Lower lobe of right lung (tissue), 2 donors: ENCODE measurements around the gene LRP5. TPM values are rescaled to one million over a fixed set of nuclear protein-coding genes. Genes with fewer than 3 reads are reported as not detected.
"Not testable (repeated sequence)": the region's sequence is repeated elsewhere in the genome, so short reads cannot be mapped to it uniquely, and the experiment has no call there.

ENCODE experiments used
- ATAC-seq, 2 donors: fragments of 200-7000 bp; cut with Tn5 transposase; one replicate each; pipeline ENCODE4 v1.9.1; 2020 to 2022; ENCODE audit warnings: mild to moderate bottlenecking in 2 of 2, moderate library complexity in 2 of 2
- DNase-seq: peaks from one replicate; pipeline ENCODE4 v3.0.0-alpha.2; 2020
- H3K27ac ChIP-seq: fragments of 200-600 bp; one replicate; pipeline ENCODE4 v1.8.0; 2022
- H3K27me3 ChIP-seq: fragments of 200-600 bp; one replicate; pipeline ENCODE4 v1.8.0; 2022; ENCODE audit warnings: low read depth
- H3K36me3 ChIP-seq: fragments of 200-600 bp; one replicate; pipeline ENCODE4 v1.8.0; 2022; ENCODE audit warnings: mild to moderate bottlenecking
- H3K4me1 ChIP-seq: fragments of 200-600 bp; one replicate; pipeline ENCODE4 v1.8.0; 2022
- H3K4me3 ChIP-seq: fragments of 200-600 bp; one replicate; pipeline ENCODE4 v1.8.0; 2022; ENCODE audit warnings: mild to moderate bottlenecking
- H3K9me3 ChIP-seq: fragments of 200-600 bp; one replicate; pipeline ENCODE4 v1.8.0; 2022
- CTCF ChIP-seq: fragments of 200-600 bp; IDR thresholded peaks from one replicate; pipeline ENCODE4 v1.8.0; 2022; ENCODE audit warnings: antibody characterized with exemption, mild to moderate bottlenecking
- intact Hi-C: fragments of 100-400 bp; cut with DNase I; formaldehyde crosslinking; loops from one replicate; pipeline ENCODE4 v1.11.0; 2022
- total RNA-seq: library from RNA; stranded (reverse); fragmentation: NEBNext Ultra II Directional; extraction: Animal tissue kit (Norgen Biotek cat#: 25700); gene quantifications from one replicate; pipeline ENCODE4 v1.2.1, GENCODE V29; 2021
- donor health status: DM: no; HTN: yes; CAD: no; lungs with severe emphysema.

The LRP5 gene
- total RNA-seq, 1 donor from 2014 or later: 66.1 TPM

- peaks cover 12% of the 10 kb centered on the region for H3K4me1 ChIP-seq
- no peaks in the 10 kb centered on the region for H3K9me3 ChIP-seq
- H3K27ac ChIP-seq: no peak overlapping the region
- H3K4me3 ChIP-seq: no peak overlapping the region
- H3K36me3 ChIP-seq: peaks cover 62% of the 10 kb centered on the region
- DNase-seq (no peak), ATAC-seq (no peak)
- TF ChIP-seq CTCF: no peak
- H3K27me3 ChIP-seq: no peaks in the 10 kb centered on the region
- intact Hi-C loops: no loop called here
Observed at GRCh38 chr11:68442433-68442832, 130.0 kb downstream of the LRP5 start.

- H3K4me3 ChIP-seq: no peak overlapping the region
- ATAC-seq (no peak), DNase-seq (peak; percentile 24)
- H3K27ac ChIP-seq: no peak overlapping the region
- H3K9me3 ChIP-seq: no peaks in the 10 kb centered on the region
- no peaks in the 10 kb centered on the region for H3K27me3 ChIP-seq
- intact Hi-C loops: no loop called here
- H3K36me3 ChIP-seq: peaks cover 54% of the 10 kb centered on the region
- peaks cover 6% of the 10 kb centered on the region for H3K4me1 ChIP-seq
- no peak for TF ChIP-seq CTCF
Observed at GRCh38 chr11:68444566-68444965, 132.2 kb downstream of the LRP5 start.

GRCh38 chr11:68445531-68446035, 133.2 kb downstream of the LRP5 start:
- no peak for TF ChIP-seq CTCF
- H3K4me3 ChIP-seq: no peak overlapping the region
- H3K36me3 ChIP-seq: peaks cover 44% of the 10 kb centered on the region
- ATAC-seq (no peak), DNase-seq (peak; percentile 41)
- H3K27me3 ChIP-seq: no peaks in the 10 kb centered on the region
- peaks cover 6% of the 10 kb centered on the region for H3K4me1 ChIP-seq
- no peak overlapping the region for H3K27ac ChIP-seq
- H3K9me3 ChIP-seq: no peaks in the 10 kb centered on the region
- intact Hi-C loops: no loop called here

- H3K9me3 ChIP-seq: no peaks in the 10 kb centered on the region
- no peaks in the 10 kb centered on the region for H3K27me3 ChIP-seq
- peaks cover 6% of the 10 kb centered on the region for H3K4me1 ChIP-seq
- peaks cover 40% of the 10 kb centered on the region for H3K36me3 ChIP-seq
- no peak overlapping the region for H3K27ac ChIP-seq
- peak; percentile 29 to 31 for ATAC-seq
- H3K4me3 ChIP-seq: no peak overlapping the region
- no peak for TF ChIP-seq CTCF
- intact Hi-C loops: no loop called here
- peak; percentile 42 for DNase-seq
Observed at GRCh38 chr11:68446046-68446725, 133.8 kb downstream of the LRP5 start.

GRCh38 chr11:68447015-68447801, 134.8 kb downstream of the LRP5 start:
- intact Hi-C loops: no loop called here
- Histone ChIP-seq H3K4me3 (no peak overlapping the region), H3K4me1 (peaks cover 6% of the 10 kb centered on the region), H3K27ac (no peak overlapping the region), H3K36me3 (peaks cover 30% of the 10 kb centered on the region), H3K27me3 (no peaks in the 10 kb centered on the region), H3K9me3 (no peaks in the 10 kb centered on the region)
- ATAC-seq (peak; percentile 90 to 93), DNase-seq (peak; percentile 85)
- peak; percentile 98 for TF ChIP-seq CTCF

- H3K4me1 ChIP-seq, H3K4me3 ChIP-seq, ATAC-seq, intact Hi-C loops, H3K27me3 ChIP-seq, H3K9me3 ChIP-seq, DNase-seq, H3K27ac ChIP-seq: not testable (repeated sequence)
- H3K36me3 ChIP-seq: peaks cover 24% of the 10 kb centered on the region
Observed at GRCh38 chr11:68447914-68448313, 135.5 kb downstream of the LRP5 start.
